Panc1 (cell line): ENCODE data around the gene SBF2.

ENCODE experiments used
- POLR2AphosphoS5 ChIP-seq: IDR thresholded peaks from 2 replicates; pipeline ENCODE4 v1.6.1; 2012; ENCODE audit warnings: mild to moderate bottlenecking, low read depth, low read length, moderate library complexity
- TF ChIP-seq, protein P1 (sequence below): fragments of 450-650 bp; IDR thresholded peaks from 2 replicates; pipeline ENCODE4 v1.5.1; 2017; ENCODE audit warnings: mild to moderate bottlenecking
- TF ChIP-seq, protein P2 (sequence below), 2 experiments: IDR thresholded peaks; 2 replicates each; pipeline ENCODE4 v1.6.1; 2011 to 2012; ENCODE audit warnings: low read depth in 2 of 2, control low read depth in 1 of 2, low read length in 1 of 2, mild to moderate bottlenecking in 1 of 2, moderate library complexity in 1 of 2; ENCODE audit not compliant: insufficient read depth in 1 of 2

DNA sequence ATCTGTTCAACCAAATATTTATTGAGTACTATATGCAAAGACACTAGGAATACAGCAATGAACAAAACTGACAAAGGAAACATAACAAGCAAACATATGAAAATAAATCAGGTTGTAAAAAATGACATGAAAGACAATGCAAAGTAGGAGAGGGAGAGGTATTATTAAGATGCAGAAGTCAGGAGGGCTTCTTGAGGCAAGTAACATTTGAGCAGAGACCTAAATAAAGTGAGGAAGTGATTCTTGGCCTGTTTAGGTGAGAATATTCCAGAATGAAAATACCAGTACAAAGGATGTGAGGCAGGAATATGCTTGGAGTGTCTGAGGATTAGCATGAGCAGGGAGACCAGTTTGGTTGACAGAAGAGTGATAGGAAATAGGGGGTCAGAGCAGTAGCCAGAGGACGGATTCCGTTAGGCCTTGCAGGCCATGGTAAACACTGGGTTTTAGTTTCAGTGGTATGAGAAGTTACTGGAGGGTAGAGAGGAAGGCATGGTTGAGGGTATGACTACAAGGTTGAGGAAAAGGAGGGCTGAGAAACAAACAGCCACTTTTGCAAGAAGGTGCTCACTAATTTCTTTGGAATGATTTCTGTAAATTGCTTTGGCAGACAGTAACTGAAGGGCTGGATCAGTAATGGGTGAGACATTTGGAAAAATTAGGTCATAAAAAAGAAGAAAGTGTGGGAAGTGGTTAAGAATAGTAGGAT is 438.3 kb downstream of the SBF2 start:
- TF ChIP-seq, protein P1, sequence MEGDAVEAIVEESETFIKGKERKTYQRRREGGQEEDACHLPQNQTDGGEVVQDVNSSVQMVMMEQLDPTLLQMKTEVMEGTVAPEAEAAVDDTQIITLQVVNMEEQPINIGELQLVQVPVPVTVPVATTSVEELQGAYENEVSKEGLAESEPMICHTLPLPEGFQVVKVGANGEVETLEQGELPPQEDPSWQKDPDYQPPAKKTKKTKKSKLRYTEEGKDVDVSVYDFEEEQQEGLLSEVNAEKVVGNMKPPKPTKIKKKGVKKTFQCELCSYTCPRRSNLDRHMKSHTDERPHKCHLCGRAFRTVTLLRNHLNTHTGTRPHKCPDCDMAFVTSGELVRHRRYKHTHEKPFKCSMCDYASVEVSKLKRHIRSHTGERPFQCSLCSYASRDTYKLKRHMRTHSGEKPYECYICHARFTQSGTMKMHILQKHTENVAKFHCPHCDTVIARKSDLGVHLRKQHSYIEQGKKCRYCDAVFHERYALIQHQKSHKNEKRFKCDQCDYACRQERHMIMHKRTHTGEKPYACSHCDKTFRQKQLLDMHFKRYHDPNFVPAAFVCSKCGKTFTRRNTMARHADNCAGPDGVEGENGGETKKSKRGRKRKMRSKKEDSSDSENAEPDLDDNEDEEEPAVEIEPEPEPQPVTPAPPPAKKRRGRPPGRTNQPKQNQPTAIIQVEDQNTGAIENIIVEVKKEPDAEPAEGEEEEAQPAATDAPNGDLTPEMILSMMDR: no peak
- TF ChIP-seq POLR2AphosphoS5: no peak
- TF ChIP-seq, protein P2, sequence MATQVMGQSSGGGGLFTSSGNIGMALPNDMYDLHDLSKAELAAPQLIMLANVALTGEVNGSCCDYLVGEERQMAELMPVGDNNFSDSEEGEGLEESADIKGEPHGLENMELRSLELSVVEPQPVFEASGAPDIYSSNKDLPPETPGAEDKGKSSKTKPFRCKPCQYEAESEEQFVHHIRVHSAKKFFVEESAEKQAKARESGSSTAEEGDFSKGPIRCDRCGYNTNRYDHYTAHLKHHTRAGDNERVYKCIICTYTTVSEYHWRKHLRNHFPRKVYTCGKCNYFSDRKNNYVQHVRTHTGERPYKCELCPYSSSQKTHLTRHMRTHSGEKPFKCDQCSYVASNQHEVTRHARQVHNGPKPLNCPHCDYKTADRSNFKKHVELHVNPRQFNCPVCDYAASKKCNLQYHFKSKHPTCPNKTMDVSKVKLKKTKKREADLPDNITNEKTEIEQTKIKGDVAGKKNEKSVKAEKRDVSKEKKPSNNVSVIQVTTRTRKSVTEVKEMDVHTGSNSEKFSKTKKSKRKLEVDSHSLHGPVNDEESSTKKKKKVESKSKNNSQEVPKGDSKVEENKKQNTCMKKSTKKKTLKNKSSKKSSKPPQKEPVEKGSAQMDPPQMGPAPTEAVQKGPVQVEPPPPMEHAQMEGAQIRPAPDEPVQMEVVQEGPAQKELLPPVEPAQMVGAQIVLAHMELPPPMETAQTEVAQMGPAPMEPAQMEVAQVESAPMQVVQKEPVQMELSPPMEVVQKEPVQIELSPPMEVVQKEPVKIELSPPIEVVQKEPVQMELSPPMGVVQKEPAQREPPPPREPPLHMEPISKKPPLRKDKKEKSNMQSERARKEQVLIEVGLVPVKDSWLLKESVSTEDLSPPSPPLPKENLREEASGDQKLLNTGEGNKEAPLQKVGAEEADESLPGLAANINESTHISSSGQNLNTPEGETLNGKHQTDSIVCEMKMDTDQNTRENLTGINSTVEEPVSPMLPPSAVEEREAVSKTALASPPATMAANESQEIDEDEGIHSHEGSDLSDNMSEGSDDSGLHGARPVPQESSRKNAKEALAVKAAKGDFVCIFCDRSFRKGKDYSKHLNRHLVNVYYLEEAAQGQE (IDR thresholded peaks at IDR 0.05; ENCODE audit: insufficient read depth in 1 of 2, low read depth in 2 of 2, low read length in 1 of 2): no peak
